ENCODE results near the gene SCYL1.
"Not testable (repeated sequence)": the region's sequence is repeated elsewhere in the genome, so short reads cannot be mapped to it uniquely, and the experiment has no call there.

The SCYL1 gene

GRCh38 chr11:65555693-65556231, 30.9 kb downstream of the SCYL1 start:
- no peak for DNase-seq

GRCh38 chr11:65556470-65557279, 31.8 kb downstream of the SCYL1 start:
- DNase-seq: no peak

GRCh38 chr11:65557280-65558001, 32.6 kb downstream of the SCYL1 start:
- DNase-seq: no peak

- DNase-seq: peak in 1 of 2 experiments; percentile 34
Measured at GRCh38 chr11:65558002-65558929, 33.4 kb downstream of the SCYL1 start, which contains the start of gene LTBP3. LTBP3 (minus strand) TSS chr11:65558359; CDS start chr11:65557959, 400 bp downstream.

GRCh38 chr11:65558930-65559509, 34.1 kb downstream of the SCYL1 start:
- DNase-seq: no peak

GRCh38 chr11:65559535-65559934, 34.7 kb downstream of the SCYL1 start:
- no peak for DNase-seq

- peak; percentile 67 to 73 for DNase-seq
Measured at GRCh38 chr11:65559951-65560537, 35.2 kb downstream of the SCYL1 start.

GRCh38 chr11:65560555-65561418, 35.9 kb downstream of the SCYL1 start:
- peak; percentile 51 to 55 for DNase-seq

- no peak for DNase-seq
Measured at GRCh38 chr11:65562020-65562419, 37.1 kb downstream of the SCYL1 start.

- no peak for DNase-seq
Measured at GRCh38 chr11:65562788-65563187, 37.9 kb downstream of the SCYL1 start.

- DNase-seq: no peak
Measured at GRCh38 chr11:65563601-65564000, 38.7 kb downstream of the SCYL1 start.

- not testable (repeated sequence) for DNase-seq
Measured at GRCh38 chr11:65564879-65565559, 40.1 kb downstream of the SCYL1 start.

GRCh38 chr11:65565624-65566453, 41.0 kb downstream of the SCYL1 start:
- DNase-seq: no peak

GRCh38 chr11:65569164-65569972, 44.5 kb downstream of the SCYL1 start:
- peak in 1 of 2 experiments; percentile 60 for DNase-seq

GRCh38 chr11:65569973-65570918, 45.4 kb downstream of the SCYL1 start, which contains the start of gene ZNRD2:
ZNRD2 (plus strand) TSS chr11:65570477; CDS start chr11:65570492, 15 bp downstream.
- DNase-seq: peak; percentile 97 to 99

GRCh38 chr11:65571420-65571819, 46.5 kb downstream of the SCYL1 start:
- DNase-seq: no peak

- DNase-seq: peak in 1 of 2 experiments; percentile 37
Measured at GRCh38 chr11:65571940-65572339, 47.1 kb downstream of the SCYL1 start.
